DLD1 (cell line): Measurements from ENCODE around the gene ACMSD.
"Not testable (repeated sequence)": the region's sequence is repeated elsewhere in the genome, so short reads cannot be mapped to it uniquely, and the experiment has no call there.

Experiments used
- in situ Hi-C: cut with HindIII; loops from 2 replicates; pipeline ENCODE4 v1.10.0; 2017; ENCODE audit warnings: low sequenced_read_pairs

Gene ACMSD

DNA sequence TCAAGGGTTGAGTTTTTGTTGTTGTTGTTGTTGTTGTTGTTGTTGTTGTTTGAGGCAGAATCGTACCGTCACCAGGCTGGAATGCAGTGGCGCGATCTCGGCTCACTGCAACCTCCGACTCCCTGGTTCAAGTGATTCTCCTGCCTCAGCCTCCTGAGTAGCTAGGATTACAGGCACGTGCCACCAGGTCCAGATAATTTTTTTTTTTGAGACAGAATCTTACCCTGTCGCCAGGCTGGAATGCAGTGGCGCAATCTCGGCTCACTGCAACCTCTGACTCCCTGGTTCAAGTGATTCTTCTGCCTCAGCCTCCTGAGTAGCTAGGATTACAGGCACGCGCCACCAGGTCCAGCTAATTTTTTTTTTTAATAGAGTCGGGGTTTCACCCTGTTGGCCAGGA lies 65.3 kb downstream of the ACMSD start:
- in situ Hi-C loops: not testable (repeated sequence)

- in situ Hi-C loops: no loop called here
Measured at GRCh38 chr2:134905168-134905567, 66.8 kb downstream of the ACMSD start.

DNA sequence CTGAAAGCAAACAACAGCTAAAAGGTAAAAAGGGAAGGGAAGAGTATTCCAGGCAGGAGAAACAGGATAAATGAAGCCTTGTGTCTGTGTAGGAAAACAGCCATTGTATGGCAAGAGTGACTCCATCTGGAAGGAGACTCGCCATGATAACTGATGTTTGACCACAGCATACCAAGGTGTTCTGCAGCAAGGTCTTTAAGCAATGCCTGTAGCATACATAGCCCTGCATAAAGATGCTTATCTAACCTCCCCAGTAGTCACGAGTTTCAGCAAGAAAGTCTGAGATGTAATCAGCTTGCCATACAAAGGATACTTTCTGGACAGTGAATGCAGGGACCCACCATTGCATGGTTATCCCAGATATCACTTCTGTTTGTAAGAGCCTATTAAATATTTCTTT lies 68.3 kb downstream of the ACMSD start:
- in situ Hi-C loops: no loop called here

DNA sequence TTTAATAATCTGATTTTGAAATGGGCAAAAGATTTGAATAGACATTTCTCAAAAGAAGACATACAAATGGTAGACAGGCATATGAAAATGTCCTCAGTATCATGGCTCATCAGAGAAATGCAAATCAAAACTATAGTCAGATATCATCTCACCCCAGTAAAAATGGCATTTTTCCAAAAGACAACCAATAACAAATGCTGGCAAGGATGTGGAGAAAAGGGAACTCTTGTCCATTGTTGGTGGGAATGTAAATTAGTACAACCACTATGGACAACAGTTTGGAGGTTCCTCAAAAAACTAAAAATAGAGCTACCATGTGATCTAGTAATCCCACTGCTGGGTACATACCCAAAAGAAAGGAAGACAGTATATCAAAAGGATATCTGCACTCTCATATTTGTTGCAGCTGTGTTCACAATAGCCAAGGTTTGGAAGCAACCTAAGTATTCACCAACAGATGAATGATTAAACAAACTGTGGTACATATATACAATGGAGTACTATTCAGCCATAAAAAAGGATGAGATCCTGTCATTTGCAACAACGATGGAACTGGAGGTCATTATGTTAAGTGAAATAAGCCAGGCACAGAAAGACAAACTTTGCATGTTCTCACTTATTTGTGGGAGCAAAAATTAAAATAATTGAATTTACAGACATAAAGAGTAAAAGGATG lies 69.2 kb downstream of the ACMSD start:
- in situ Hi-C loops: not testable (repeated sequence)

GRCh38 chr2:134910763-134911399 lies 72.5 kb downstream of the ACMSD start:
- in situ Hi-C loops: no loop called here

DNA sequence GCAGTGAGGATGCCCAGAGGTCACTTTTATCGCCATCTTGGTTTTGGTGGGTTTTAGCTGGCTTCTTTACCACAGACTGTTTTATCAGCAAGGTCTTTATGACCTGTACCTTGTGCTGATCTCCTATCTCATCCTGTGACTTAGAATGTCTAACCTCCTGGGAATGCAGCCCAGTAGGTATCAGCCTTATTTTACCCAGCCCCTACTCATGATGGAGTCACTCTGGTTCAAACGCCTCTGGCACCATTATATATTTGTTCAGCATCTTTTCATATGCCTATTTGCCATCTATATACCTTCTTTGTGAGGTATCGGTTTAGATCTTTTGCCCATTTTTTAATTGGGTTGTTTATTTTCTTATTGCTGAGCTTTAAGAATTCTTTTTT lies 73.0 kb downstream of the ACMSD start:
- in situ Hi-C loops: no loop called here

GRCh38 chr2:134912361-134912760 lies 73.9 kb downstream of the ACMSD start:
- in situ Hi-C loops: no loop called here

DNA sequence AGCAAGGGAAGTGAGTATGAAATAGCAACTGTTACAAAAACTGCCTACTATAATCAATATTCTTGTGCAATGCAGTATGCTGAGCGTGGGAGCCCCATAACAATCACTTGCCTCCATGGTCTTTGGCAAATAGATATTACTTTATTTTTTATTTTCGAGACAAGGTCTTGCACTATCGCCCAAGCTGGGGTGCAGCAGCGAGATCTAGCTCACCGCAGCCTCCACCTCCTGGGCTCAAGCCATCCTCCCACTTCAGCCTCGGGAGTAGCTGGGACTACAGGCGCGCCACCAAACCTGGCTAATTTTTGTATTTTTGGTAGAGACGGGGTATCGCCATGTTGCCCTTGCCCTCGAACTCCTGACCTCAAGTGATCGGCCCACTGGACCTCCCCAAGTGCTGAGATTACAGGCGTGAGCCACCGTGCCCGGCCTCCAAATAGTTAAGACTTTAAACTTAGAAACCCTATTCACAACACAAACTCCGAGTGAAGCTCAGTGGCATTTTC lies 79.0 kb downstream of the ACMSD start:
- in situ Hi-C loops: no loop called here

GRCh38 chr2:134917888-134918525 lies 79.6 kb downstream of the ACMSD start:
- in situ Hi-C loops: no loop called here

DNA sequence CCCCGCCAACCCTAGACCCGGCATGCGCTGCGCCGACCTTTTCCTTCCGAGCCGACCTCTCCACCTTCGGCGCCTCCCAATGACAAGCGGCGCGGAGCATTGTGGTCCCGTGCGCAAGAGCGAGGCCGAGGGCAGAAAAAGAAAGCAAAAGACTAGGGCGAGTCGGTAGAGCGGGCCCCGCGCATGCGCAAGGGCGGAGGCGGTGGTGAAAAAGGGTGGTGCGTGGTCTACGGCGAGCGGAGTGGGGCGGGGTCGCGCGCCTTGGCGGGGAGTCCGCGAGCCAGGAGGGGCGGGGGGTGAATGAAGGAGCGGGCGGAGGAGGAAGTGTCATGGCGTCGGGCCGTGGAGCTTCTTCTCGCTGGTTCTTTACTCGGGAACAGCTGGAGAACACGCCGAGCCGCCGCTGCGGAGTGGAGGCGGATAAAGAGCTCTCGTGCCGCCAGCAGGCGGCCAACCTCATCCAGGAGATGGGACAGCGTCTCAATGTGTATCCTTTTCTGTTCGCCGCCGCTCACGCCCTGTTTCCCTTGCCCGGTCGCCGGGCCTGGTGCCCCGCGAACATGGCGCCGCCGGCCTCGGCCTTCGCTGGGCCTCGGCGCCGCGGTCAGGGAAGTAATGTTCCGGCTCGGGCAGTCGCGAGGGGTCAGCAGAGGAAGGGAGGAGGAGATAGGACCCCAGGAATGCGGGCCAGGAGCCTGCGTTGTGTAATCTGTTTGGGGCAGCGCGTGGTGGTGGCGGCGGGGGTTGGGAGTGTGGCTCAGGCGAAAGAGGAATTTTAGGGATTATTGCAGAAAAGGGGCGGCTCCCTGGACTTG lies 80.3 kb downstream of the ACMSD start, which contains the start of gene CCNT2:
Gene CCNT2, plus strand, starts transcription at position 297 of the 815 bp plus-strand sequence. Its CDS starts 33 bp downstream, at position 330.
- in situ Hi-C loops: no loop called here

GRCh38 chr2:134919341-134920210 lies 81.2 kb downstream of the ACMSD start:
- in situ Hi-C loops: no loop called here

DNA sequence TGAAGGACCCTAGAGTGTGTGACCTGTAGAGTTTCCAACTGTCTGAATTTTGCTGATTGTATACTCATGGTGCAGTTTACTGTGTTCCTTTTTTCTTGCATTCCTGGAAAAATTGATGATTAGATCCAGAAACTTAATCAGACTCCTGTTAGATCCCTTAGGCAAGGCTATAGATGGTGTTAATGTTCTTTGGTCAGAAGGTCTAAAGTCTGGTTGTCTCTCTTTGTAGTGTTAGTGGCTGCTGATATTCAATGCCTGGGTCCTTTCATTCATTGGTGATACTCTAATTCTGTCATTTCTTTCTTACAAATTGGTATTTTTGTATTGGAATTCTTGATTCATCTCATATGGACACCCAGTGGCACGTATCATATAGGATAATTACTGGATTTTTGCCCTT lies 86.5 kb downstream of the ACMSD start:
- in situ Hi-C loops: no loop called here

DNA sequence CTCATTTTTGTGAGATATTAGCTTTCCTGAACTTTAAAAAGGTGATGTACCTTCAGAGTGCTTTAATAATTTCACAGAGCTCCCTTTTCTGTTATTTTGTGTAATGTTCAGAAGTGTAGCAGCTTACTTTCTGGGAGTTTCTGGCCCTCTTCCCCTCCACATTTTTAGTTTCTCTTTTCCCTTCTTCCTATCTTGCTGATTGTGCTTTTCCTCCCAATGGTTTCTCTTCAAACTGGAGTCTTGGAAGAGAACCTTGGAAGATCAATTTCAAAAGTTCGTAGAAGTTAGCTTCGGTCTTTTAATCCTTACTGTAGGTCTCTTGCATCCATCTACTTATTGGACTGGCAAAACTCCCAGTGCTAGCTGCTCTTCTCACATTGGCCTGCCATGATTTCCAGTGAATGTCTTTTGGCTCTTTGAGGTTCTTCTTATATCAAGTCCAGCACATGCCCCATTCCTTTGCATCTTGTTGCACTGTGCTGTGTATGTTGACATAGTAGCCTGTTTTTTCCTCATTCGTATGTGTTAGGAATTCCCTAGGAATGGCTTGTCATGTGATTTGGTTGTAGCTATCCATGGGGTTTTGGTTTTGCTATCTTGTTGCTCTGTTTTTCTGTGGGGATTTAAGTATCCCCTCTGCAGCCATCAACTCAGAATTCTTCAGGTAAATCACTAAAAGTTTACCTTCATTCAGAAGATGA lies 88.0 kb downstream of the ACMSD start:
- in situ Hi-C loops: no loop called here

- in situ Hi-C loops: no loop called here
Measured at GRCh38 chr2:134927195-134927594, 88.8 kb downstream of the ACMSD start.

DNA sequence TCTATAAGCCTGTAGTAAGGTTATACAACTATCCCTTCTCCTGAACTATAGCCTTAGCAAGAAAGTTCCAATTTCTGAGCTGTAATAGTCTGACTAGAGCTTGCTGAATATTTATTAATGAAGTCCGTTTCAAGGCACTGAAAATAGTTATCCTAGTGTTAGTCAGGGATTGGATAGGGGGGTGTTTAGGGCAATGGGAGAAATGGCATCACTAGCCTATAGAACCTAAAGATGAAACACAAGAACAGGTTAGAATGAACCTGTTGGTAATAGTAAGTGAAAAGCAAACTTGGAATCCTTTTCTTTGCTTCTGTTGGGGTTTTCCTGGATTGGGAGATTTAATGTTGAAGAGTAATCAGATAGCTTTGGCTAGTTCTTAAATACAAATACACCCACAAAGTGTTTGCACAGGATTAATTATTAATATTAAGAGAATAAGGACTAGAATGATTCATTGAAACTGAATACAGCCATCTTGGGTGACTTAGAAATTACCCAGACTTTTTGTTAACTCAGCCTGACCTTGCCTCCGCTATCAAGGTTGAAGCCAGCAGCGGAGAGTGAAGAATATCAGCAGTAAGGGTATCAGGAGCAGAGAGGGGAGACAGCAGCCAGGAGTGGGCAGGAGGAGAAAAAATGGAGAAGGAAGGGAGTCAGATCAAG lies 94.6 kb downstream of the ACMSD start:
- in situ Hi-C loops: no loop called here

GRCh38 chr2:134933732-134934131 lies 95.3 kb downstream of the ACMSD start:
- in situ Hi-C loops: no loop called here

DNA sequence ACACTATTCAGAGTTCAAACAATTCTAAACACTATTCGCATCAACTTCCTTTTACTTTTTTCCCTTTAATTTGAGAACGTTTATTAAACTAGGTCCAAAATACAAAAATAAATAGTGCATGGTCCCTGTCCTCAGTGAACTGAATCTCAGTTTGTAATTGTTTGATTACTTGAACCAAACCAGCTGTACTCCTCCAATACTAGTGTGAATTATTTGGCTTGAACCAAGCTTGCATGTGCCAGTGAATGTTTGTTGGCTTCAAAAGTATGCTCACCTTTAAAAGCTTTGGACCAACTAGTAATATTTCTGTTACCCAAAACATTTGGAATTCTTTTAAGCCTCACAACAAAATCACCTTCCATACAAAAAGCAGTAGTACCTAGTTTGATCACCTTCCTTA lies 95.7 kb downstream of the ACMSD start:
- in situ Hi-C loops: no loop called here

DNA sequence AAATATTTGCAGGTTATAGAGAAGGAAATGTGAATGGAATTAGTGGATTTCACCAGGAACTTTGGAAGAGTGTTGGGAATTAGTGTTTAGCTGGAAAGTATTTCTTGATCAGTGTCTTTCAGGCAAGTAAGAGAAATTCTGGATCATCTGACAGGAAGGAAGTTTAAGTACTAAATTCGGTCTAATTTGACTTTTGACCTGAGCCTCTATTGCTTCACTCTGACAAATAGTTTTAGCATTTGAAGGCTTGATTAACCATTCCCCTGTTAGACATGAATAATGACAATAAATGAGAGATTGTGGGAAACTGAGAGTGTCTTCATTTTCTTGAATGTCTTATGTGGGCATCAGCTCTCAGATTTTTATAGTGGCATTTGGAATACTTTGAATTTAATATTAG lies 96.2 kb downstream of the ACMSD start:
- in situ Hi-C loops: no loop called here

DNA sequence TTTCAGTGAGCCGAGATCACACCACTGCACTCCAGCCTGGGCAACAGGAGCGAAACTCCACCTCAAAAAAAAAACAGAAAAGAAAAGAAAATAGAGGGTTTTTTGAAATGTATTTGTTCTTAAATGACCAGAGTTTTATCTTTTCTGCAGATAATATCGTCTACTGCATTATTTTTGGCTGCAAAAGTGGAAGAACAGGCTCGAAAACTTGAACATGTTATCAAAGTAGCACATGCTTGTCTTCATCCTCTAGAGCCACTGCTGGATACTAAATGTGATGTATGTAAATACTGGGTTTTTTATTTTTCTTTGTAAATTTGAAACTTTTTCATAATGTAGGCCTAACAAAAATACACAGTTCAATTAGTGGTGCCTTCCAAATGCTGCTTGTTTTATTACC lies 98.3 kb downstream of the ACMSD start:
- in situ Hi-C loops: no loop called here
